ENCODE data around the gene NR3C2. TPM values are rescaled to one million over a fixed set of nuclear protein-coding genes. Genes with fewer than 3 reads are reported as not detected.

The NR3C2 gene
- polyA plus RNA-seq, 3 donors: 0.09 to 0.27 (median 0.20) TPM

- Histone ChIP-seq H4K20me1 (ENCODE audit: insufficient read depth, low read length) (no peaks in the 10 kb centered on the region), H2AFZ (ENCODE audit: insufficient read depth, low read depth, low read length, poor library complexity, severe bottlenecking) (no peak overlapping the region), H3K79me2 (ENCODE audit: insufficient read depth, low read length) (no peaks in the 10 kb centered on the region), H3K27me3 (ENCODE audit: control insufficient read depth in 2 of 2, insufficient read depth in 2 of 2, low read length in 2 of 2) (no peaks in the 10 kb centered on the region), H3K36me3 (replicated peaks in 1 of 2; ENCODE audit: control insufficient read depth in 1 of 2, insufficient read depth in 2 of 2, low read length in 2 of 2) (no peaks in the 10 kb centered on the region), H3K4me3 (replicated peaks in 1 of 3; ENCODE audit: low read depth in 2 of 3, low read length in 3 of 3) (no peak overlapping the region), H3K9me3 (replicated peaks in 1 of 2; ENCODE audit: control insufficient read depth in 1 of 2, insufficient read depth in 1 of 2, low read length in 2 of 2) (no peaks in the 10 kb centered on the region), H3K4me1 (ENCODE audit: control insufficient read depth in 1 of 2, insufficient read depth in 2 of 2, low read length in 2 of 2) (no peaks in the 10 kb centered on the region), H3K9ac (ENCODE audit: insufficient read depth, low read length, poor library complexity, severe bottlenecking) (no peak overlapping the region), H3K27ac (ENCODE audit: low read depth in 1 of 2, low read length in 2 of 2) (no peak overlapping the region), H3K4me2 (replicated peaks; ENCODE audit: extremely low read depth, low read length, poor library complexity, severe bottlenecking) (no peak overlapping the region)
- no peak for DNase-seq
- Mint-ChIP-seq H3K4me1 (no peaks in the 10 kb centered on the region), H3K9me3 (no peaks in the 10 kb centered on the region), H3K36me3 (no peaks in the 10 kb centered on the region), H3K27me3 (ENCODE audit: low read depth in 3 of 3) (peaks cover 0 to 3% (median 0%) of the 10 kb centered on the region in 3 donors), H3K4me3 (no peak overlapping the region), H3K27ac (no peak overlapping the region)
- WGBS (ENCODE audit: insufficient coverage): no CpG with 5 or more reads among the region's 1 CpG
- intact Hi-C loops (cut with micrococcal nuclease): no loop called here
- no peak for TF ChIP-seq CTCF (IDR thresholded peaks at IDR 0.05)
These were observed 155.1 kb downstream of the NR3C2 start for GRCh38 chr4:148287111-148287510.

- H2AFZ ChIP-seq (ENCODE audit: insufficient read depth, low read depth, low read length, poor library complexity, severe bottlenecking): no peak overlapping the region
- Mint-ChIP-seq H3K27me3 (ENCODE audit: low read depth in 3 of 3) (peaks cover 0 to 3% (median 0%) of the 10 kb centered on the region in 3 donors), H3K4me3 (no peak overlapping the region), H3K9me3 (no peaks in the 10 kb centered on the region), H3K4me1 (no peaks in the 10 kb centered on the region), H3K27ac (no peak overlapping the region), H3K36me3 (no peaks in the 10 kb centered on the region)
- no peak overlapping the region for H3K4me2 ChIP-seq (replicated peaks; ENCODE audit: extremely low read depth, low read length, poor library complexity, severe bottlenecking)
- no peaks in the 10 kb centered on the region for H3K9me3 ChIP-seq (replicated peaks in 1 of 2; ENCODE audit: control insufficient read depth in 1 of 2, insufficient read depth in 1 of 2, low read length in 2 of 2)
- no peaks in the 10 kb centered on the region for H3K79me2 ChIP-seq (ENCODE audit: insufficient read depth, low read length)
- H3K9ac ChIP-seq (ENCODE audit: insufficient read depth, low read length, poor library complexity, severe bottlenecking): no peak overlapping the region
- intact Hi-C loops (cut with micrococcal nuclease): no loop called here
- no peaks in the 10 kb centered on the region for H3K4me1 ChIP-seq (ENCODE audit: control insufficient read depth in 1 of 2, insufficient read depth in 2 of 2, low read length in 2 of 2)
- H3K27me3 ChIP-seq (ENCODE audit: control insufficient read depth in 2 of 2, insufficient read depth in 2 of 2, low read length in 2 of 2): no peaks in the 10 kb centered on the region
- H3K36me3 ChIP-seq (replicated peaks in 1 of 2; ENCODE audit: control insufficient read depth in 1 of 2, insufficient read depth in 2 of 2, low read length in 2 of 2): no peaks in the 10 kb centered on the region
- no peak for TF ChIP-seq CTCF (IDR thresholded peaks at IDR 0.05)
- DNase-seq: no peak
- no peak overlapping the region for H3K4me3 ChIP-seq (replicated peaks in 1 of 3; ENCODE audit: low read depth in 2 of 3, low read length in 3 of 3)
- H3K27ac ChIP-seq (ENCODE audit: low read depth in 1 of 2, low read length in 2 of 2): no peak overlapping the region
- H4K20me1 ChIP-seq (ENCODE audit: insufficient read depth, low read length): no peaks in the 10 kb centered on the region
These were observed 156.2 kb downstream of the NR3C2 start for GRCh38 chr4:148286012-148286411.
